ENCODE results near the gene PCDHA1. TPM values are rescaled to one million over a fixed set of nuclear protein-coding genes. Genes with fewer than 3 reads are reported as not detected.

PCDHA1 gene
- total RNA-seq, 1 experiment from 2014 or later: not detected

DNA sequence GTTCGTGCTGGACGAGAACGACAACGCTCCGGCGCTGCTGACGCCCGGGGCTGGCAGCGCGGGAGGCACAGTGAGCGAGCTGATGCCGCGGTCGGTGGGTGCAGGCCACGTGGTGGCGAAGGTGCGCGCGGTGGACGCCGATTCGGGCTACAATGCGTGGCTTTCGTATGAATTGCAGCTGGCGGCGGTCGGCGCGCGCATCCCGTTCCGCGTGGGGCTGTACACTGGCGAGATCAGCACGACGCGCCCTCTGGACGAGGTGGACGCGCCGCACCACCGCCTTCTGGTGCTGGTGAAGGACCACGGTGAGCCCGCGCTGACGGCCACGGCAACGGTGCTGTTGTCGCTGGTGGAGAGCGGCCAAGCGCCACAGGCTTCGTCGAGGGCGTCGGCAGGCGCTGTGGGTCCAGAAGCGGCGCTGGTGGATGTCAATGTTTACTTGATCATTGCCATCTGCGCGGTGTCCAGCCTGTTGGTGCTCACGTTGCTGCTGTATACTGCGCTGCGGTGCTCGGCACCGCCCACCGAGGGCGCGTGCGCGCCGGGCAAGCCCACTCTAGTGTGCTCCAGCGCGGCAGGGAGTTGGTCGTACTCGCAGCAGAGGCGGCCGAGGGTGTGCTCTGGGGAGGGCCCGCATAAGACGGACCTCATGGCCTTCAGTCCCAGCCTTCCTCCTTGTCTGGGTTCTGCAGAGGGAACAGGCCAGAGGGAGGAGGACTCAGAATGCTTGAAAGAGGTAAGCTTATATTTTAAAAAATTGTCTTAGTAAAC lies 98.2 kb downstream of the PCDHA1 start:
- Histone ChIP-seq H3K79me2 (ENCODE audit: insufficient read depth, low read length) (no peaks in the 10 kb centered on the region), H3K9me3 (ENCODE audit: control insufficient read depth in 1 of 2, insufficient read depth in 1 of 2, low read depth in 1 of 2, low read length in 2 of 2) (no peaks in the 10 kb centered on the region), H3K9ac (ENCODE audit: low read length) (no peak overlapping the region), H3K27ac (ENCODE audit: low read depth, low read length) (no peak overlapping the region), H3K4me2 (ENCODE audit: low read length) (no peak overlapping the region), H2AFZ (ENCODE audit: low read depth, low read length, poor library complexity, severe bottlenecking) (no peak overlapping the region), H4K20me1 (ENCODE audit: insufficient read depth) (no peaks in the 10 kb centered on the region), H3K27me3 (ENCODE audit: insufficient read depth, low read length) (no peaks in the 10 kb centered on the region), H3K9me2 (ENCODE audit: insufficient read depth) (no peaks in the 10 kb centered on the region), H3K4me1 (ENCODE audit: control insufficient read depth in 1 of 2, insufficient read depth in 2 of 2, low read length in 2 of 2) (no peaks in the 10 kb centered on the region), H3K4me3 (replicated peaks in 1 of 2; ENCODE audit: low read depth in 1 of 2, low read length in 2 of 2) (no peak overlapping the region), H3K36me3 (ENCODE audit: control insufficient read depth in 1 of 2, insufficient read depth in 2 of 2, low read length in 2 of 2) (no peaks in the 10 kb centered on the region)
- TF ChIP-seq ELF1 (IDR thresholded peaks at IDR 0.05; ENCODE audit: borderline replicate concordance, low read depth): no peak
- TF ChIP-seq ZNF274 (IDR thresholded peaks at IDR 0.05; ENCODE audit: low read depth, low read length): no peak
- no peak for TF ChIP-seq JUND (IDR thresholded peaks at IDR 0.05)
- TF ChIP-seq SIN3A (IDR thresholded peaks at IDR 0.05; ENCODE audit: low read depth): no peak
- TF ChIP-seq EZH2 (IDR thresholded peaks at IDR 0.05): no peak
- TF ChIP-seq CBX3 (IDR thresholded peaks at IDR 0.05; ENCODE audit: low read depth): no peak
- TF ChIP-seq SRF (IDR thresholded peaks at IDR 0.05; ENCODE audit: low read depth): no peak
- TF ChIP-seq ZFX (IDR thresholded peaks at IDR 0.05): no peak
- no peak for TF ChIP-seq SP1 (IDR thresholded peaks at IDR 0.05; ENCODE audit: low read depth)
- TF ChIP-seq, protein P1, sequence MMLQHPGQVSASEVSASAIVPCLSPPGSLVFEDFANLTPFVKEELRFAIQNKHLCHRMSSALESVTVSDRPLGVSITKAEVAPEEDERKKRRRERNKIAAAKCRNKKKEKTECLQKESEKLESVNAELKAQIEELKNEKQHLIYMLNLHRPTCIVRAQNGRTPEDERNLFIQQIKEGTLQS (IDR thresholded peaks at IDR 0.05): no peak
- no peak for TF ChIP-seq POLR2A (IDR thresholded peaks at IDR 0.05; ENCODE audit: borderline replicate concordance, extremely low read depth, insufficient read depth, insufficient read length)
- no peak for TF ChIP-seq FOSL1 (IDR thresholded peaks at IDR 0.05; ENCODE audit: low read depth)
- TF ChIP-seq, protein P2, sequence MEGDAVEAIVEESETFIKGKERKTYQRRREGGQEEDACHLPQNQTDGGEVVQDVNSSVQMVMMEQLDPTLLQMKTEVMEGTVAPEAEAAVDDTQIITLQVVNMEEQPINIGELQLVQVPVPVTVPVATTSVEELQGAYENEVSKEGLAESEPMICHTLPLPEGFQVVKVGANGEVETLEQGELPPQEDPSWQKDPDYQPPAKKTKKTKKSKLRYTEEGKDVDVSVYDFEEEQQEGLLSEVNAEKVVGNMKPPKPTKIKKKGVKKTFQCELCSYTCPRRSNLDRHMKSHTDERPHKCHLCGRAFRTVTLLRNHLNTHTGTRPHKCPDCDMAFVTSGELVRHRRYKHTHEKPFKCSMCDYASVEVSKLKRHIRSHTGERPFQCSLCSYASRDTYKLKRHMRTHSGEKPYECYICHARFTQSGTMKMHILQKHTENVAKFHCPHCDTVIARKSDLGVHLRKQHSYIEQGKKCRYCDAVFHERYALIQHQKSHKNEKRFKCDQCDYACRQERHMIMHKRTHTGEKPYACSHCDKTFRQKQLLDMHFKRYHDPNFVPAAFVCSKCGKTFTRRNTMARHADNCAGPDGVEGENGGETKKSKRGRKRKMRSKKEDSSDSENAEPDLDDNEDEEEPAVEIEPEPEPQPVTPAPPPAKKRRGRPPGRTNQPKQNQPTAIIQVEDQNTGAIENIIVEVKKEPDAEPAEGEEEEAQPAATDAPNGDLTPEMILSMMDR (IDR thresholded peaks at IDR 0.05 in 2 of 3, conservative IDR thresholded peaks at IDR 0.05 in 1 of 3; ENCODE audit: borderline replicate concordance in 1 of 3, insufficient read depth in 1 of 3, low read depth in 2 of 3, low read length in 2 of 3): no peak
- no peak for TF ChIP-seq TCF7L2 (IDR thresholded peaks at IDR 0.05; ENCODE audit: borderline replicate concordance, extremely low read depth, insufficient read depth, insufficient read length)
- no peak for TF ChIP-seq EZH2phosphoT487 (IDR thresholded peaks at IDR 0.05; ENCODE audit: borderline replicate concordance)
- TF ChIP-seq, protein P3, sequence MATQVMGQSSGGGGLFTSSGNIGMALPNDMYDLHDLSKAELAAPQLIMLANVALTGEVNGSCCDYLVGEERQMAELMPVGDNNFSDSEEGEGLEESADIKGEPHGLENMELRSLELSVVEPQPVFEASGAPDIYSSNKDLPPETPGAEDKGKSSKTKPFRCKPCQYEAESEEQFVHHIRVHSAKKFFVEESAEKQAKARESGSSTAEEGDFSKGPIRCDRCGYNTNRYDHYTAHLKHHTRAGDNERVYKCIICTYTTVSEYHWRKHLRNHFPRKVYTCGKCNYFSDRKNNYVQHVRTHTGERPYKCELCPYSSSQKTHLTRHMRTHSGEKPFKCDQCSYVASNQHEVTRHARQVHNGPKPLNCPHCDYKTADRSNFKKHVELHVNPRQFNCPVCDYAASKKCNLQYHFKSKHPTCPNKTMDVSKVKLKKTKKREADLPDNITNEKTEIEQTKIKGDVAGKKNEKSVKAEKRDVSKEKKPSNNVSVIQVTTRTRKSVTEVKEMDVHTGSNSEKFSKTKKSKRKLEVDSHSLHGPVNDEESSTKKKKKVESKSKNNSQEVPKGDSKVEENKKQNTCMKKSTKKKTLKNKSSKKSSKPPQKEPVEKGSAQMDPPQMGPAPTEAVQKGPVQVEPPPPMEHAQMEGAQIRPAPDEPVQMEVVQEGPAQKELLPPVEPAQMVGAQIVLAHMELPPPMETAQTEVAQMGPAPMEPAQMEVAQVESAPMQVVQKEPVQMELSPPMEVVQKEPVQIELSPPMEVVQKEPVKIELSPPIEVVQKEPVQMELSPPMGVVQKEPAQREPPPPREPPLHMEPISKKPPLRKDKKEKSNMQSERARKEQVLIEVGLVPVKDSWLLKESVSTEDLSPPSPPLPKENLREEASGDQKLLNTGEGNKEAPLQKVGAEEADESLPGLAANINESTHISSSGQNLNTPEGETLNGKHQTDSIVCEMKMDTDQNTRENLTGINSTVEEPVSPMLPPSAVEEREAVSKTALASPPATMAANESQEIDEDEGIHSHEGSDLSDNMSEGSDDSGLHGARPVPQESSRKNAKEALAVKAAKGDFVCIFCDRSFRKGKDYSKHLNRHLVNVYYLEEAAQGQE (IDR thresholded peaks at IDR 0.05; ENCODE audit: low read depth): no peak
- no peak for TF ChIP-seq YY1 (IDR thresholded peaks at IDR 0.05; ENCODE audit: extremely low read depth, insufficient replicate concordance, low read depth, low read length)
- RAD21 ChIA-PET (ENCODE audit: low non-redundant PET in 1 of 2, low total read pairs in 2 of 2, uncharacterized antibody in 2 of 2, unreplicated experiment in 2 of 2): interaction anchor here (0.9 to 1.6 kb wide), 2 partner anchors 156 kb away, joined by 3 to 8 read pairs; no protein-coding TSS in a partner anchor
- CTCF ChIA-PET: interaction anchor here (1.0 kb wide), 1 partner anchor 156 kb away, joined by 3 read pairs; no protein-coding TSS in a partner anchor
- no TSS peak for BruUV-seq (replicated peaks)
- ATAC-seq: no peak
- no peak for DNase-seq (ENCODE audit: low read depth, low spot score)
- intact Hi-C loops (cut with micrococcal nuclease): no loop called here
- POLR2A ChIA-PET: no interaction called here

Measured in HCT116 (cell line).